ENCODE results near the gene FAM9C. TPM values are rescaled to one million over a fixed set of nuclear protein-coding genes. Genes with fewer than 3 reads are reported as not detected.
A peak's percentile ranks its signal among the peaks of the same experiment; 100 is the strongest.

Gene FAM9C
- total and polyA plus RNA-seq, 7 experiments from 2014 or later = 0.16 to 0.19 TPM; not detected in 5

GRCh38 chrX:12994321-12994720 is 50.1 kb downstream of the FAM9C start:
- H3K36me3 Mint-ChIP-seq = peaks cover 0 to 10% (median 0%) of the 10 kb centered on the region in 5 donors
- peak overlapping the region in 3 of 9 donors; percentile 20 to 79 (median 60) for H3K27ac Mint-ChIP-seq
- no peak overlapping the region for H3K4me3 Mint-ChIP-seq
- H3K9me3 ChIP-seq (ENCODE audit: control insufficient read depth in 2 of 3, low read length in 3 of 3) = no peaks in the 10 kb centered on the region
- DNase-seq (no peak), ATAC-seq (no peak)
- H3K27ac ChIP-seq (ENCODE audit: low read depth, low read length) = no peak overlapping the region
- peaks cover 10 to 85% (median 69%) of the 10 kb centered on the region in 7 donors for H3K4me1 Mint-ChIP-seq
- H3K4me1 ChIP-seq (ENCODE audit: control insufficient read depth in 2 of 2, insufficient read depth in 2 of 2, low read length in 2 of 2) = peaks cover 26 to 59% of the 10 kb centered on the region in 2 donors
- ChIA-PET POLR2A (interaction anchor here (1.1 to 29.2 kb wide), 6 partner anchors 12 to 97 kb away, joined by 3 to 873 read pairs (median 4); partner anchors contain the start of gene TMSB4X), CTCF (interaction anchor here (1.4 to 2.1 kb wide), 2 partner anchors 9 to 44 kb away, joined by 3 to 5 read pairs; no protein-coding TSS in a partner anchor)
- intact Hi-C loops (cut with micrococcal nuclease) = no loop called here
- H3K27me3 Mint-ChIP-seq = no peaks in the 10 kb centered on the region
- H3K27me3 ChIP-seq (ENCODE audit: control insufficient read depth in 2 of 2, insufficient read depth in 2 of 2, low read length in 2 of 2) = no peaks in the 10 kb centered on the region
- peaks cover 0 to 4% (median 0%) of the 10 kb centered on the region in 11 donors for H3K9me3 Mint-ChIP-seq
- no peak overlapping the region for H3K4me3 ChIP-seq (ENCODE audit: low read length)
- H3K36me3 ChIP-seq (ENCODE audit: control insufficient read depth in 2 of 3, insufficient read depth in 3 of 3, low read length in 3 of 3) = no peaks in the 10 kb centered on the region

- Histone ChIP-seq H3K27ac (ENCODE audit: low read depth, low read length) (no peak overlapping the region), H3K4me3 (ENCODE audit: low read length) (no peak overlapping the region), H3K36me3 (ENCODE audit: control insufficient read depth in 2 of 3, insufficient read depth in 3 of 3, low read length in 3 of 3) (no peaks in the 10 kb centered on the region), H3K9me3 (ENCODE audit: control insufficient read depth in 2 of 3, low read length in 3 of 3) (no peaks in the 10 kb centered on the region), H3K27me3 (ENCODE audit: control insufficient read depth in 2 of 2, insufficient read depth in 2 of 2, low read length in 2 of 2) (no peaks in the 10 kb centered on the region), H3K4me1 (ENCODE audit: control insufficient read depth in 2 of 2, insufficient read depth in 2 of 2, low read length in 2 of 2) (peaks cover 22 to 59% of the 10 kb centered on the region in 2 donors)
- POLR2A ChIA-PET = interaction anchor here (0.7 to 29.2 kb wide), 7 partner anchors 12 to 98 kb away, joined by 3 to 873 read pairs (median 4); partner anchors contain the start of gene TMSB4X
- peaks cover 10 to 85% (median 67%) of the 10 kb centered on the region in 7 donors for H3K4me1 Mint-ChIP-seq
- no peak overlapping the region for H3K4me3 Mint-ChIP-seq
- CTCF ChIA-PET = interaction anchor here (1.4 to 2.1 kb wide), 2 partner anchors 9 to 43 kb away, joined by 3 to 5 read pairs; no protein-coding TSS in a partner anchor
- ATAC-seq = no peak
- intact Hi-C loops (cut with micrococcal nuclease) = loop anchor here in 1 of 2 donors (1.0 kb wide), 1 partner anchor 9 kb away; no protein-coding TSS in a partner anchor
- H3K27ac Mint-ChIP-seq = peak overlapping the region in 6 of 9 donors; percentile 48 to 79 (median 74)
- no peak for DNase-seq
- H3K36me3 Mint-ChIP-seq = peaks cover 0 to 10% (median 0%) of the 10 kb centered on the region in 5 donors
- H3K9me3 Mint-ChIP-seq = peaks cover 0 to 4% (median 0%) of the 10 kb centered on the region in 11 donors
- H3K27me3 Mint-ChIP-seq = no peaks in the 10 kb centered on the region
These were observed 50.6 kb downstream of the FAM9C start for GRCh38 chrX:12993826-12994225.

- no peak for ATAC-seq
- H3K9me3 Mint-ChIP-seq = peaks cover 0 to 4% (median 0%) of the 10 kb centered on the region in 11 donors
- peak overlapping the region in 8 of 9 donors; percentile 28 to 85 (median 73) for H3K27ac Mint-ChIP-seq
- H3K4me3 ChIP-seq (ENCODE audit: low read length) = no peak overlapping the region
- H3K27me3 Mint-ChIP-seq = no peaks in the 10 kb centered on the region
- H3K4me1 Mint-ChIP-seq = peaks cover under 1 to 83% (median 62%) of the 10 kb centered on the region in 7 donors
- ChIA-PET POLR2A (interaction anchor here (0.6 to 29.2 kb wide), 9 partner anchors 13 to 99 kb away, joined by 3 to 873 read pairs (median 4); partner anchors contain the start of gene TMSB4X), CTCF (interaction anchor here (0.6 to 1.4 kb wide), 2 partner anchors 12 to 42 kb away, joined by 3 read pairs; no protein-coding TSS in a partner anchor)
- H3K36me3 ChIP-seq (ENCODE audit: control insufficient read depth in 2 of 3, insufficient read depth in 3 of 3, low read length in 3 of 3) = no peaks in the 10 kb centered on the region
- no peak for DNase-seq
- H3K27ac ChIP-seq (ENCODE audit: low read depth, low read length) = no peak overlapping the region
- H3K4me3 Mint-ChIP-seq = peak overlapping the region in 4 of 10 donors; percentile 40 to 64 (median 44)
- H3K27me3 ChIP-seq (ENCODE audit: control insufficient read depth in 2 of 2, insufficient read depth in 2 of 2, low read length in 2 of 2) = no peaks in the 10 kb centered on the region
- intact Hi-C loops (cut with micrococcal nuclease) = loop anchor here in 1 of 2 donors (1.0 kb wide), 1 partner anchor 7 kb away; no protein-coding TSS in a partner anchor
- peaks cover 0 to 10% (median 0%) of the 10 kb centered on the region in 5 donors for H3K36me3 Mint-ChIP-seq
- H3K9me3 ChIP-seq (ENCODE audit: control insufficient read depth in 2 of 3, low read length in 3 of 3) = no peaks in the 10 kb centered on the region
- peaks cover 11 to 47% of the 10 kb centered on the region in 2 donors for H3K4me1 ChIP-seq (ENCODE audit: control insufficient read depth in 2 of 2, insufficient read depth in 2 of 2, low read length in 2 of 2)
These were observed 51.8 kb downstream of the FAM9C start for GRCh38 chrX:12992544-12993118.

GRCh38 chrX:12991575-12991974 is 52.8 kb downstream of the FAM9C start:
- ChIA-PET POLR2A (interaction anchor here (0.6 to 29.2 kb wide), 5 partner anchors 9 to 100 kb away, joined by 3 to 873 read pairs (median 4); partner anchors contain the start of gene TMSB4X), CTCF (no interaction called here)
- Histone ChIP-seq H3K36me3 (ENCODE audit: control insufficient read depth in 2 of 3, insufficient read depth in 3 of 3, low read length in 3 of 3) (no peaks in the 10 kb centered on the region), H3K27ac (ENCODE audit: low read depth, low read length) (no peak overlapping the region), H3K4me3 (ENCODE audit: low read length) (no peak overlapping the region), H3K9me3 (ENCODE audit: control insufficient read depth in 2 of 3, low read length in 3 of 3) (no peaks in the 10 kb centered on the region), H3K4me1 (ENCODE audit: control insufficient read depth in 2 of 2, insufficient read depth in 2 of 2, low read length in 2 of 2) (peaks cover 5 to 44% of the 10 kb centered on the region in 2 donors), H3K27me3 (ENCODE audit: control insufficient read depth in 2 of 2, insufficient read depth in 2 of 2, low read length in 2 of 2) (no peaks in the 10 kb centered on the region)
- intact Hi-C loops (cut with micrococcal nuclease) = no loop called here
- DNase-seq = no peak
- Mint-ChIP-seq H3K27me3 (no peaks in the 10 kb centered on the region), H3K9me3 (peaks cover 0 to 6% (median 0%) of the 10 kb centered on the region in 11 donors), H3K36me3 (peaks cover 0 to 10% (median 0%) of the 10 kb centered on the region in 5 donors), H3K4me3 (peak overlapping the region in 1 of 10 donors; percentile 12), H3K27ac (peak overlapping the region in 8 of 9 donors; percentile 18 to 84 (median 66)), H3K4me1 (peaks cover 5 to 83% (median 59%) of the 10 kb centered on the region in 7 donors)
- no peak for ATAC-seq

- intact Hi-C loops (cut with micrococcal nuclease) = loop anchor here in 1 of 2 donors (1.0 kb wide), 1 partner anchor 10 kb away; no protein-coding TSS in a partner anchor
- Histone ChIP-seq H3K9me3 (ENCODE audit: control insufficient read depth in 2 of 3, low read length in 3 of 3) (no peaks in the 10 kb centered on the region), H3K4me1 (ENCODE audit: control insufficient read depth in 2 of 2, insufficient read depth in 2 of 2, low read length in 2 of 2) (peaks cover 24 to 54% of the 10 kb centered on the region in 2 donors), H3K36me3 (ENCODE audit: control insufficient read depth in 2 of 3, insufficient read depth in 3 of 3, low read length in 3 of 3) (no peaks in the 10 kb centered on the region), H3K27ac (ENCODE audit: low read depth, low read length) (no peak overlapping the region), H3K4me3 (ENCODE audit: low read length) (no peak overlapping the region), H3K27me3 (ENCODE audit: control insufficient read depth in 2 of 2, insufficient read depth in 2 of 2, low read length in 2 of 2) (no peaks in the 10 kb centered on the region)
- no peak overlapping the region for H3K27ac Mint-ChIP-seq
- H3K4me1 Mint-ChIP-seq = peaks cover 16 to 85% (median 68%) of the 10 kb centered on the region in 7 donors
- no peak overlapping the region for H3K4me3 Mint-ChIP-seq
- no peak for ATAC-seq
- H3K9me3 Mint-ChIP-seq = peaks cover 0 to 9% (median 3%) of the 10 kb centered on the region in 11 donors
- no peak for DNase-seq
- H3K36me3 Mint-ChIP-seq = peaks cover 0 to 11% (median 0%) of the 10 kb centered on the region in 5 donors
- POLR2A ChIA-PET = interaction anchor here (6.3 to 23.6 kb wide), 2 partner anchors 13 to 16 kb away, joined by 50 to 873 read pairs; partner anchors contain the start of gene TMSB4X
- H3K27me3 Mint-ChIP-seq = no peaks in the 10 kb centered on the region
- CTCF ChIA-PET = no interaction called here
These were observed 55.0 kb downstream of the FAM9C start for GRCh38 chrX:12989461-12989860.

- peaks cover 31 to 54% of the 10 kb centered on the region in 2 donors for H3K4me1 ChIP-seq (ENCODE audit: control insufficient read depth in 2 of 2, insufficient read depth in 2 of 2, low read length in 2 of 2)
- CTCF ChIA-PET = no interaction called here
- no peaks in the 10 kb centered on the region for H3K36me3 ChIP-seq (ENCODE audit: control insufficient read depth in 2 of 3, insufficient read depth in 3 of 3, low read length in 3 of 3)
- peak overlapping the region in 1 of 9 donors; percentile 66 for H3K27ac Mint-ChIP-seq
- H3K36me3 Mint-ChIP-seq = peaks cover 0 to 11% (median 0%) of the 10 kb centered on the region in 5 donors
- H3K9me3 ChIP-seq (ENCODE audit: control insufficient read depth in 2 of 3, low read length in 3 of 3) = no peaks in the 10 kb centered on the region
- H3K27me3 ChIP-seq (ENCODE audit: control insufficient read depth in 2 of 2, insufficient read depth in 2 of 2, low read length in 2 of 2) = no peaks in the 10 kb centered on the region
- H3K4me1 Mint-ChIP-seq = peaks cover 18 to 85% (median 69%) of the 10 kb centered on the region in 7 donors
- ATAC-seq (no peak), DNase-seq (no peak)
- no peak overlapping the region for H3K27ac ChIP-seq (ENCODE audit: low read depth, low read length)
- peak overlapping the region in 1 of 10 donors; percentile 13 for H3K4me3 Mint-ChIP-seq
- H3K9me3 Mint-ChIP-seq = peaks cover 0 to 9% (median 3%) of the 10 kb centered on the region in 11 donors
- no peak overlapping the region for H3K4me3 ChIP-seq (ENCODE audit: low read length)
- intact Hi-C loops (cut with micrococcal nuclease) = loop anchor here in 1 of 2 donors (1.0 kb wide), 1 partner anchor 11 kb away; no protein-coding TSS in a partner anchor
- no peaks in the 10 kb centered on the region for H3K27me3 Mint-ChIP-seq
- POLR2A ChIA-PET = interaction anchor here (0.6 to 23.6 kb wide), 4 partner anchors 12 to 53 kb away, joined by 4 to 873 read pairs (median 56); partner anchors contain the start of gene TMSB4X
These were observed 55.6 kb downstream of the FAM9C start for GRCh38 chrX:12988797-12989196.
